HL-60 (cell line): Measurements from ENCODE around the gene BOD1L1.

Experiments used
- DNase-seq, 2 experiments: peaks; one replicate each; pipeline ENCODE4 v3.0.0-alpha.2; 2010 to 2020; ENCODE audit warnings: low read depth in 1 of 2, low spot score in 1 of 2
- H3K27ac ChIP-seq: fragments of 250-450 bp; sonication (Bioruptor Pico); replicated peaks from 2 replicates; pipeline ENCODE4 v1.5.1; 2020; ENCODE audit warnings: mild to moderate bottlenecking, moderate library complexity
- H3K27me3 ChIP-seq: fragments of 250-450 bp; sonication (Bioruptor Pico); 2 replicates; pipeline ENCODE4 v1.5.1; 2021; ENCODE audit warnings: mild to moderate bottlenecking, moderate library complexity; ENCODE audit not compliant: insufficient read depth, poor library complexity, severe bottlenecking
- H3K4me3 ChIP-seq: replicated peaks from 2 replicates; pipeline ENCODE4 v1.5.1; 2011; ENCODE audit warnings: mild to moderate bottlenecking, control low read depth, low read length; ENCODE audit not compliant: insufficient read depth
- GABPA ChIP-seq: IDR thresholded peaks from 2 replicates; pipeline ENCODE4 v1.6.1; 2012; ENCODE audit warnings: low read depth
- POLR2AphosphoS5 ChIP-seq: IDR thresholded peaks from 2 replicates; pipeline ENCODE4 v1.6.1; 2012; ENCODE audit warnings: low read depth
- SPI1 ChIP-seq: IDR thresholded peaks from 2 replicates; pipeline ENCODE4 v1.6.1; 2012; ENCODE audit warnings: low read depth, mild to moderate bottlenecking, borderline replicate concordance
- TF ChIP-seq, protein P1 (sequence below): IDR thresholded peaks from one replicate; pipeline ENCODE4 v1.5.1; 2011; ENCODE audit warnings: low read length, control low read depth, inconsistent platforms; ENCODE audit not compliant: insufficient read depth
- TF ChIP-seq, protein P2 (sequence below): IDR thresholded peaks from 2 replicates; pipeline ENCODE4 v1.6.1; 2012; ENCODE audit warnings: low read depth; ENCODE audit not compliant: insufficient replicate concordance

BOD1L1 gene

DNA sequence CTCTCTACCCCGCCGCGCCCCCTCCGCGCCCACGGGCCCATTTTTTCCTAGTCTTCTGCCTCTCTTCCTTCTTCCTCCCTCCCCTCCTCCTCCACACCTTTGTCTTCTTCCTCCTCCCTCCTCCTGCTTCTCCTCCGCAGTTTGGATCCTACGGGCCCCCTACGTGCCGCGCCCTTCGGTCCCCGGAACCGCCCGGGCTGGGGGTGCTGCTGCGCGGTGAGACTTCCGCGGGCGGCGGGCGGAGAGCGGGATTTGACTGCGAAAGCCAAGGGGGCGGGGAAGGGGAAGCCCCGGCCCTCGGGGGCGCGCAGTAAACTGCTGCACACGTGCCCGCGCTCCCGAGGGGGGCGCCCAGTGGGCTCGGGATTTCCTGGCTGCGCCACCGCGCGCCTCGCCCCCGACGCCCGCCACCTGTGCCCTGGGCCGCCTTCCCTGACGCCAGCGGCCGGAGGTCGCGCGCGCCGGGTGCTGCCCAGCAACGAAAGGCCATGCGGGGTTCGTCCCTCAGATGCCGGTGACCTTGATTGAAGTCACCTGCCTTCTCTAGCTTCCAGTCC, 80.0 kb downstream of the BOD1L1 start:
- no peak for DNase-seq
- Histone ChIP-seq H3K4me3 (peak overlapping the region; percentile 54), H3K27me3 (peaks cover 45% of the 10 kb centered on the region), H3K27ac (no peak overlapping the region)
- no peak for TF ChIP-seq GABPA
- TF ChIP-seq, protein P1, sequence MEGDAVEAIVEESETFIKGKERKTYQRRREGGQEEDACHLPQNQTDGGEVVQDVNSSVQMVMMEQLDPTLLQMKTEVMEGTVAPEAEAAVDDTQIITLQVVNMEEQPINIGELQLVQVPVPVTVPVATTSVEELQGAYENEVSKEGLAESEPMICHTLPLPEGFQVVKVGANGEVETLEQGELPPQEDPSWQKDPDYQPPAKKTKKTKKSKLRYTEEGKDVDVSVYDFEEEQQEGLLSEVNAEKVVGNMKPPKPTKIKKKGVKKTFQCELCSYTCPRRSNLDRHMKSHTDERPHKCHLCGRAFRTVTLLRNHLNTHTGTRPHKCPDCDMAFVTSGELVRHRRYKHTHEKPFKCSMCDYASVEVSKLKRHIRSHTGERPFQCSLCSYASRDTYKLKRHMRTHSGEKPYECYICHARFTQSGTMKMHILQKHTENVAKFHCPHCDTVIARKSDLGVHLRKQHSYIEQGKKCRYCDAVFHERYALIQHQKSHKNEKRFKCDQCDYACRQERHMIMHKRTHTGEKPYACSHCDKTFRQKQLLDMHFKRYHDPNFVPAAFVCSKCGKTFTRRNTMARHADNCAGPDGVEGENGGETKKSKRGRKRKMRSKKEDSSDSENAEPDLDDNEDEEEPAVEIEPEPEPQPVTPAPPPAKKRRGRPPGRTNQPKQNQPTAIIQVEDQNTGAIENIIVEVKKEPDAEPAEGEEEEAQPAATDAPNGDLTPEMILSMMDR, result no peak
- TF ChIP-seq, protein P2, sequence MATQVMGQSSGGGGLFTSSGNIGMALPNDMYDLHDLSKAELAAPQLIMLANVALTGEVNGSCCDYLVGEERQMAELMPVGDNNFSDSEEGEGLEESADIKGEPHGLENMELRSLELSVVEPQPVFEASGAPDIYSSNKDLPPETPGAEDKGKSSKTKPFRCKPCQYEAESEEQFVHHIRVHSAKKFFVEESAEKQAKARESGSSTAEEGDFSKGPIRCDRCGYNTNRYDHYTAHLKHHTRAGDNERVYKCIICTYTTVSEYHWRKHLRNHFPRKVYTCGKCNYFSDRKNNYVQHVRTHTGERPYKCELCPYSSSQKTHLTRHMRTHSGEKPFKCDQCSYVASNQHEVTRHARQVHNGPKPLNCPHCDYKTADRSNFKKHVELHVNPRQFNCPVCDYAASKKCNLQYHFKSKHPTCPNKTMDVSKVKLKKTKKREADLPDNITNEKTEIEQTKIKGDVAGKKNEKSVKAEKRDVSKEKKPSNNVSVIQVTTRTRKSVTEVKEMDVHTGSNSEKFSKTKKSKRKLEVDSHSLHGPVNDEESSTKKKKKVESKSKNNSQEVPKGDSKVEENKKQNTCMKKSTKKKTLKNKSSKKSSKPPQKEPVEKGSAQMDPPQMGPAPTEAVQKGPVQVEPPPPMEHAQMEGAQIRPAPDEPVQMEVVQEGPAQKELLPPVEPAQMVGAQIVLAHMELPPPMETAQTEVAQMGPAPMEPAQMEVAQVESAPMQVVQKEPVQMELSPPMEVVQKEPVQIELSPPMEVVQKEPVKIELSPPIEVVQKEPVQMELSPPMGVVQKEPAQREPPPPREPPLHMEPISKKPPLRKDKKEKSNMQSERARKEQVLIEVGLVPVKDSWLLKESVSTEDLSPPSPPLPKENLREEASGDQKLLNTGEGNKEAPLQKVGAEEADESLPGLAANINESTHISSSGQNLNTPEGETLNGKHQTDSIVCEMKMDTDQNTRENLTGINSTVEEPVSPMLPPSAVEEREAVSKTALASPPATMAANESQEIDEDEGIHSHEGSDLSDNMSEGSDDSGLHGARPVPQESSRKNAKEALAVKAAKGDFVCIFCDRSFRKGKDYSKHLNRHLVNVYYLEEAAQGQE, result no peak
- TF ChIP-seq POLR2AphosphoS5, result no peak

DNA sequence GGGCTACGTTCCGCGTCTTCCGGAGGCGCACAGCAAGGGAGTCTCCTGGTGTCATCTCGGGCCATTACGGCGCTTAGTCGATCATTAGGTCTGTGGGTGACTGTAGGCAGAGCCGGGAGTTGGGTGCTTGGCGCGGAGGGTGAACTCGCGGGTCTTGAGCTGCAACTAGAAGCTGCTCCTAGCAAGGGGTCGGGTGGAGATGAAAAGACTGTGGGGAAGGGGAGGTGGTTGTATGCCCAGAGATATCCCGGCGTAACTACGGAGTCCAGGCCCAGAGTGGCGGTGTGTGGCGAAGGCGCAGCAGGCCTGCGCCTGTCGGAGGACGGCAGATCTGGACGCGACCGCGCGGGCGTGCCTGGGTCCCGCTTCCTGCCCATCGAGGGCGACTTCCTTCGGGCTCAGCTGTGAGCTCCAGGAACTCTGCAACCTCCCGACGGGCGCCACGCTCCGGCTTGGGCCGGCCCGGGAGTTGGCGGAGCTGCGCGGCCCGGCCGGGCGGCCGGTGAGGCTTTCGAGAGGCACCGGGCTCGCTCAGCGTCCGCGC, 80.5 kb downstream of the BOD1L1 start:
- DNase-seq, result no peak
- Histone ChIP-seq H3K27ac (no peak overlapping the region), H3K27me3 (peaks cover 49% of the 10 kb centered on the region), H3K4me3 (peak overlapping the region; percentile 54)
- no peak for TF ChIP-seq SPI1
- TF ChIP-seq, protein P1, result no peak
- TF ChIP-seq, protein P2, result no peak
- no peak for TF ChIP-seq GABPA
- TF ChIP-seq POLR2AphosphoS5, result no peak

DNA sequence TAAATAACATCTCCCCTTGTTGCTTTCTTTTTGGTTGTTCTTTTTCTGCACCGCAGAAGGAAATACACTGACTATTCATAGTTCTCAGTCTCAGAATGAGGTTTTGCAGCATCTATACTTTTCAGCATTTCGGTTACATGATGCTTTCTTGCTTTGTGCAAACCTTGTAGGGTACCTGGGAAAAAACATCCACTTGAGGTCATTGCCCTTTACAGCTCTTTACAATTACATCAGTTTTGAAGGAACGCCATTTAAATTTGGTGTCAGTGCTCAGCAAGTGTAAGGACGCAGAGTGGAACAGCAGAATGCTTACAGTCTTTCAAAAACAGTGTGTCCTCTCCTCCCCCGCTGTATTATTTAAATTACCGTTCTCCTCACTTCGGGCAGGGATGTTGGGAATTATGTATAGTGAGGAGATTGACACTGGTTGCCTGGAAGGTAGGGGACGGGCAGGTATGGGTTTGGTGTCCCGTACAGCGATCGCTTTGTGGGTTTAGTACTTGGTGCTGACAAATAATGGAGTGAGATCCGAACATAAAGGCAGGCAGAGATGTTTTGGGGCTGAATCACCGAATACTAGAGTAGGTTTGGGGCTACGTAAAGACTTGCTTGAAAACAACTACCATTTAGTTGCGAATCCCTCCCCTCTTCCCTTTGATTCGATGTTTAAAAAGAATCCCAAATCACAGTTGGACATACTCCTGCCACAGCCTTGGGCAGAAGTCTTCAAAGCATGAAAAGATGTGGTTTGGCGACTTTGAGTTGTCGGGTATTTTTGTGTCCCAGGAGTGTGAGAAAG, 81.2 kb downstream of the BOD1L1 start:
- TF ChIP-seq, protein P2, result no peak
- TF ChIP-seq, protein P1, result no peak
- TF ChIP-seq SPI1, result no peak
- TF ChIP-seq GABPA, result no peak
- TF ChIP-seq POLR2AphosphoS5, result no peak
- Histone ChIP-seq H3K4me3 (0 out of 2 replicates have a peak overlapping the region, but pooled peaks have one; percentile 54), H3K27me3 (peaks cover 56% of the 10 kb centered on the region), H3K27ac (no peak overlapping the region)
- DNase-seq, result no peak
